Fibroblast of skin of right quadriceps (primary cell): Measurements from ENCODE around the gene ZNFX1.

Source experiments
- DNase-seq: peaks from one replicate; pipeline ENCODE4 v3.0.0-alpha.2; 2013

Gene ZNFX1

GRCh38 chr20:49277786-49278035 lies 146 bp downstream of the ZNFX1 start:
- no peak for DNase-seq

DNA sequence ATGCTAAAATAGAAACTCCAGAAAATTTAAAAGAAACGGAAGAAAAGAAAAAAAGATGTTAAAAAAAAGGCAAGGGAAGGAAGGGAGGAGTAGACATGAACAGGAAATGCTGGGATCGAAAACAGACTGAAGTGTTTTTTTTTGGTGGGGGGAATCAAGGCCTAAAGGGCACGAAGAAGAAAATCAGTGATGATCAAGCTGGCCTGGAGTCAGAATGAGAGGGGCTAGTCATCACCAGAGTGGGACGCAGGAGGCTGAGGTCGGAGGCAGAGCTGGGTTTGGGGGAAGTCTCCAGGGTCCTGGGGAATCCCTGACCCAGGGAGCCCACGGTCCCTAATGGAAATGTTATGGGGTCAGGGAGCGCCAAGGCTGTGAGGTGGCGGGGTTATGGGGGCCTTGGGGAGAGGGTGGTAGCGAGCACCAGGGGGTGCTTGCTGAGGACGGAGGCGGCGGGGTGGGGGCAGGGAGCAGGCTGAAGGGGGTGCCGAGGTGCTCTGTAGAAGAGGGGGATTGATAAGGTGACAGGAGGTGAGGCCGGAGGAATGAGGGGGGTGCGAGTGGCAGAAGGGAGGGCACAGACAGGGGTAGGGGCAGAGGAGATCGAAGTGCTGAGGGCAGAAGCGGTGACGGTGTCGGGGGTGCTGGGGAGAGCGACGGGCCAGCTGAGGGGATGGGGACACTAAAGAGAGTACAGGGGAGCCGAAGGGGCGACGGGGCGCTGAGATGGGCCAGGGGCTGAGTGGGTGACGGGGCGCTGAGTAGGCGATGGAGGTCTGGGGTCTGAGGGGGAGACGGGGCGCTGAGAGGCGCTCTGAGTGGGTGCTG lies 684 bp downstream of the ZNFX1 start:
- no peak for DNase-seq

- peak; percentile 72 for DNase-seq
Measured at GRCh38 chr20:49276161-49276960, 1.5 kb downstream of the ZNFX1 start.

DNA sequence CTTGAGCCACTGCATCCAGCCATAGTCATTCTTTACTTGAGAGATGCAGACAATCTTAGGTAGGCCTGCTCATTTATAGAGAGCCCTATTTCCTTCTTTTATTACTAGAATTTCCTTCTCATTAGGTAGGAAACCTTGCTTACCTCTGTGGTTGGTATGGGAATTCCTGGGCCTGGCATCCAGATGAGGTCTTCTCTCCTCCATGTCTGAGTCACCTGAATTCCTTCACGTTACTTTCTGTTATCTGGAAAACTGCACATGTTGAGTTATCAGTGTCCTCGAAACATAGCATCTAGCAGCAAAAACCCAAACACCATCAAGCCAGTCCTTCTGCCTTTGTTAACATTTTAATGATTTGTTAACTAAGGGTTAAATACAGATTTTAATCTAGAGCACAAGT lies 2.2 kb downstream of the ZNFX1 start:
- no peak for DNase-seq

DNA sequence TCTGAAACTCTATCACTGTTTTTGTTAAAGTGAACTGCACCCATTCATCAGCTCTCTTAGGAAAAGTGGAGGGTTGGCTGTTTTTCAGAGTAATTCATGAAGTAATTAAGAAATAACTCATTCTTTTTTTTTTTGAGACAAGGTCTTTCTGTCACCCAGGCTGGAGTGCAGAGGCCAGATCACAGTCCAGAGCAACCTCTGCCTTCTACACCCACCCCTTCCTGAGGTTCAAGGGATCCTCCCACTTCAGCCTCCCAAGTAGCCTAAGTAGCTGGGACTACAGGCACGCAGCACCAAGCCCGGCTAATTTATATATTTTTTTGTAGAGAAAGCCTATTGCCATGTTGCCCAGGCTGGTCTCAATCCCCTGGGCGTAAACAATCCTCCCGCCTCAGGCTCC lies 2.6 kb downstream of the ZNFX1 start:
- DNase-seq, result no peak

GRCh38 chr20:49273696-49274277 lies 4.1 kb downstream of the ZNFX1 start:
- DNase-seq, result no peak

DNA sequence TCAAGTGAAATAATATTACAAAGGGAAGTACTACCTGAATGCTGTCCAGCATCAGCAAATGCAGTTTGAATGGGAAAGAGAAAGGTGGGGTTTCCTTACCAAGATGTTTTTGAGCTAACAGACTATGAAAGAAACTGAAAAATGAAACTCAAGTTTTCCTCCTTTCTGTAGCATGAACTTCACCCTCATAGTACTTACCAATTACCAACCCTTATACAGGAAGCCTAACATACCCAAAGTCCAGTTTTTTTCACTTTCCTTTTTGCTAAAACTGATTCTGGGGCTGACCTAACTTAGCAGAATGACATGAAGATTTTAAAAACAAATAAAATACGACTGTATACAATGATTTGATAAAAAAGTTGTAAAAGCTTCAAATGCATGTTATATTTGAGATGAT lies 5.2 kb downstream of the ZNFX1 start:
- DNase-seq, result no peak

DNA sequence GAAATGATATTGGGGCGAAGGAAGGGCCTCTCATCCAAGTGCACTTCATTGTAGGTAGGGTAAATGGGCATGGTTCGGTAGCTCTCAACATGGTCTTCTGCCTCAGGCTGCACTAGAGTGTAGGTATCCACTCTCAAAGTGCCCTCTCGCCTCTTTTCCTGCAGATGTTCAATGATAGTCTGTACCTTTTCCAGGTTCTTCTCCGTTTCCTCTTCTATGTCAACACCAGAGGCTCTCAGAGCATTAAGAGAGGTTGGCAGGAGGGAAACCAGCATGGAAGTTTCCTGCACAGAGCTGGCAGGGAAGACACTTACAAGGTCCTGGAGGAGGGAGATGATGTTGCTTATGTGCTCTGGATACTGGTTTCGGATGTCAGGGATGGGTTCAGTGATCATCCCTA lies 7.1 kb downstream of the ZNFX1 start:
- DNase-seq, result no peak

DNA sequence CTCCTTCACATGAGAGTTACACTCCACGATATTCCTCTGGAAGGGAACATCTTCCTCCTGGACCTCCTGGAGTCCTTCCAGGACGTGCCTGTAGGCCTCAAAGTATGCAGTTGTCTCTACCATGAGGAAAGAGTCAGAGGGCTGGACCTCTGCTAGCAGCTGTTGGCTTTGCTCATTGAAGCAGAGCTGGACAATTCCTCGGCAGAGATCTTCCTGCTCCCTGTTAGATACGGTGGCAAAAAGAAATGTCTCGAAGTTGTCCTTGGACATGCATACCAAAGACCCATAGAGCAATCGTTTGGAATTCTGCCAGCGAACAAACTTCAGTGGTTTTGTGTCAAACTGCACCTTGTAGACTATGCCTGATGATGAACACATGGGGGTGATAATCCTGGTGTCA lies 7.7 kb downstream of the ZNFX1 start:
- DNase-seq, result no peak

- DNase-seq, result peak; percentile 75
Measured at GRCh38 chr20:49268600-49269365, 9.1 kb downstream of the ZNFX1 start.

GRCh38 chr20:49267327-49267726 lies 10.5 kb downstream of the ZNFX1 start:
- no peak for DNase-seq

DNA sequence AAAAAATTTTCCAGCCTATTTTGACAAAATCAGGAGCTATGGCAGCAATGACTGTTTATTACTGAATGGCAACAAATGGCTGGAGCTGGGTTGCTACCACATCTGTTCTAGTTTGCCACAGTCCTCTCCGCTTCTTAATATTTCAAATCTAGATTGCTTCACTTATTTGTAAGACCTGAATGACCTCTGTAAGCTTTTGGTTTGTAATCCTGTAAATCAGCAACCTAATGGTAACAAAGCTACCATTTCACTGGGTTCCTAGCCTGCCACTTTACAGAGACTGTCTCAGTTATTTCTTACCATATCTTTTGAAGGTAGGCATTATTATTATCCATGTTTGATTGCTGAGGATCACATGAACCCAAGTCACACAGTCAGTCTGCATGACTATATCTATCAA lies 15.4 kb downstream of the ZNFX1 start:
- DNase-seq, result no peak

DNA sequence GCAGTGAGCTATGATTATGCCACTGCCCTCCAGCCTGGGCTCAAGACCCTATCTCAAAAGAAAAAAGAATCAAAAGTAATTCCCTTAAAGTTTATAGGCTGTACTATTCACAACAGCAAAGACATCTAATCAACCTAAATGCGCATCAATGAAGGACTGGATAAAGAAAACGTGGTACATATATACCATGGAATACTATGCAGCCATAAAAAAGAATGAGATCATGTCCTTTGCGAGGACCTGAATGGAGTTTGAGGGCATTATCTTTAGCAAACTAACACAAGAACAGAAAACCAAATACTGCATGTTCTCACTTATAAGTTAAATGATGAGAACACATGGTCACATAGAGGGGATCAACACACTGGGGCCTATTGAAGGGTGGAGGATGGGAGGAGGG lies 16.7 kb downstream of the ZNFX1 start:
- no peak for DNase-seq

DNA sequence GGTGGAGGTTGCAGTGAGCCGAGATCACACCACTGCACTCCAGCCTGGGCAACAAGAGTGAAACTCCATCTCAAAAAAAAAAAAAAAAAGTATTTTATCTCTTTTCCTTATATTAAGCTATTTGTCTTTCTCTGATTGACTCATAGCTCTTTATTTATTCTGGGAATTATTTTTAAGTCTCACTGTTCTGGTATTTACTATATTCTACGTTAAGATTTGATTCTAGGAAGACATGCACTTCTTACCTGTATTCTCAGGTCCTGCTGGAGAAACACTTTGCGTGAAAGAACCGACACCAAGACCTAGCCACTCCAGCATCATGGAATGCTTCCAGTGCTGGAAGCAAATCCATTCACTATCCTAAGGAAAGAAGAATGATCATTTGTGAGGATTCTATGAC lies 17.6 kb downstream of the ZNFX1 start:
- DNase-seq, result no peak

DNA sequence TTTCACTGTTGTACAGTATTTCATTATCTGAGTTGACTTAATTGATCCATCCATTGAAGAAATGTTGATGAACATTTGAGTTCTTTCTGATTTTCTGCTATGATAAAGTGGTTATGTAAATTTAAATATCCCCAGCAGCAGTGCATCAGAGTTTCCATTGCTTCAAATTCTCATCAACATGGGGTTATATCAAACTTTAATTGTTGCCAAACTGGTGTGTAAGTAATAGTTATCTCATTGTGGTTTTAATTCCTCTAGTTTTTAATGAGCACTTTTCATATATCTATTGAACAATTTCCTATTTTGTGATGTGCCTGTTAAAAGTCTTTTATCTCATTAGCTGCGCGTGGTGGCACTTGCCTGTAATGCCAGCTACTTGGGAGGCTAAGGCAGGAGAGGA lies 18.1 kb downstream of the ZNFX1 start:
- DNase-seq, result no peak

- no peak for DNase-seq
Measured at GRCh38 chr20:49259284-49259683, 18.6 kb downstream of the ZNFX1 start.

- no peak for DNase-seq
Measured at GRCh38 chr20:49256261-49256660, 21.6 kb downstream of the ZNFX1 start.

GRCh38 chr20:49252556-49253350 lies 25.1 kb downstream of the ZNFX1 start:
- no peak for DNase-seq

GRCh38 chr20:49248879-49249665 lies 28.8 kb downstream of the ZNFX1 start:
- DNase-seq, result no peak

- no peak for DNase-seq
Measured at GRCh38 chr20:49248301-49248700, 29.6 kb downstream of the ZNFX1 start.

GRCh38 chr20:49247792-49248191 lies 30.1 kb downstream of the ZNFX1 start:
- no peak for DNase-seq
